Kidney glomerular epithelial cell (primary cell): ENCODE measurements around the gene C17orf107.
A peak's percentile ranks its signal among the peaks of the same experiment; 100 is the strongest.
"Not testable (repeated sequence)": the region's sequence is repeated elsewhere in the genome, so short reads cannot be mapped to it uniquely, and the experiment has no call there.

Source experiments
- DNase-seq: peaks from one replicate; lab custom pipeline; 2025; lab: John Stamatoyannopoulos, UW

C17orf107 gene

DNA sequence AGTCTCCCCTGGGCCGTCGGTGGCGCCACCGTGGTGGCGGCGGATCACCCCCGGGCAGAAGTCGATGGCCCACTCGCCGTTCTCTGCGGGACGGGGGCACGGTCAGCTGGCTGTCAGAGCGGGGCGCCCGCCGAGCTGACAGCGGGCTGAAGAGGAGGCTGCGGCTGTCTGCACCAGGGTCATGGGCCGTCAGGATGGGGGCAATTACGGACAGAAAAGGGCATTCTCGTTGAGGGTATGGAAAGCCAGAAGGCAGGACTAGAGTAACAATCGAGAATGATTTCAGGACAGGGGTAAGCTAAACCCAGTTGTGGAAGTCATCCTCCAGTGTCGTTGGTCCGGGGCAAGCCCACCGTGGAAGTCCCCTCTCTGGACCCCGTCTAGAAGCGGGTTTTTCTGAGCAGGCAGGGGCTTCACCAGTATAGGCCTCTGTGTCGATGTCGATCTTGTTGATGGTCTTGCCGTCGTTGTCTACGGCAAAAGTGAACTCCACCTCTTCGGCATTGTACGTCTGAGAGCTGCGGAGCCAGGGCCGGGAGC lies 1.8 kb downstream of the C17orf107 start:
- DNase-seq: no peak

DNA sequence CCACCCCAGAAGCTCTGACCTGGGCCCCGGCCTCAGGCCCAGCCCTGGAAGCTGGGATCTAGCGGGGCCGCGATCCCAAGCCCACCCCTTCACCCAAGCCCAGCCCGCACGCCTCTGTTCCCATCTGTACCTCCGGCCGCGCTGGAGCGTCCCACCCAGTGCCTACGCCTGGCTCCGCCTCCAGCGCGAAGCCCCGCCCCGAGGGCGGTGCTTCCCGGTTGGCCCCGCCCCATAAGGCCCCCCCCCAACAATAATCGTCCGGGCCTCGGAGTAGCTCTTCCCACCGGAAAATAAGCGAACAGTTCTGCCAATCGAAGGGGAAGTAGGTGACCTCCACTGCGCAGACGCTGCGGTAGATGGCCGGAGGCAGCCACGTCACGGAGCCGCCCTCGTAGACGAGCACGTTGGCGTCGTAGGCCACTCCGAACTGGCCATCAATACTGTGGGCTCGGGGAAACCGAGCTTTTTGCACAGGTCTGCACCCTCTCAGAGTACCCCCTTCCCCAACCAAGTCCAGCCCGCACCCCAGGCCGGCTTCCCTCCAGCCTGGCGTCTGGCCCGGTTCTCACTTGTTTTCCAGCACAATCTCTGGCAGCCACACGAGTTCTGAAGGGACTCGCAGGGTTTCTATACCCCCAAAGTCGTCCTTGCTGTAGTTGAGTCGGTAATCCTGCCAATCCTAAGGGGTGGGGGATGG lies 2.5 kb downstream of the C17orf107 start:
- no peak for DNase-seq

DNA sequence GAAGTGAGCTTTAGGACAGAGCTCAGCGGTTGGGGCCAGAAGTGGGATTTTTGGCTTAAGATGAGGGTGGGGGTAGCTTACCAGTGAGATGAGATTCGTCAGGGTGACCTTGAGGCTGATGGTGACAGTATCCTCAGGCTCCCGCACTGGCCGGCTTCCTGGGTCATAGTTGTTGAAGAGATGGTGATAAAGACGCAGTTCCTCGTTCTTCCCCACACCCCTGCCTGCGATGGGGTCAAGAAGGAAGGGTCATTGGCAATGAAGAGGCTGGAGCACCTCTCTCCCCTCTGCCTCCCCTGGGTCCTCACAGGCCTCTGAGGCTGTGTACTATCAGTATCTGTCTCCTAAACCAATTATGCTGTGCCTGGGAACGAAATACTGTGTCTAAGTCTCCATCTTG lies 3.2 kb downstream of the C17orf107 start:
- DNase-seq: no peak

DNA sequence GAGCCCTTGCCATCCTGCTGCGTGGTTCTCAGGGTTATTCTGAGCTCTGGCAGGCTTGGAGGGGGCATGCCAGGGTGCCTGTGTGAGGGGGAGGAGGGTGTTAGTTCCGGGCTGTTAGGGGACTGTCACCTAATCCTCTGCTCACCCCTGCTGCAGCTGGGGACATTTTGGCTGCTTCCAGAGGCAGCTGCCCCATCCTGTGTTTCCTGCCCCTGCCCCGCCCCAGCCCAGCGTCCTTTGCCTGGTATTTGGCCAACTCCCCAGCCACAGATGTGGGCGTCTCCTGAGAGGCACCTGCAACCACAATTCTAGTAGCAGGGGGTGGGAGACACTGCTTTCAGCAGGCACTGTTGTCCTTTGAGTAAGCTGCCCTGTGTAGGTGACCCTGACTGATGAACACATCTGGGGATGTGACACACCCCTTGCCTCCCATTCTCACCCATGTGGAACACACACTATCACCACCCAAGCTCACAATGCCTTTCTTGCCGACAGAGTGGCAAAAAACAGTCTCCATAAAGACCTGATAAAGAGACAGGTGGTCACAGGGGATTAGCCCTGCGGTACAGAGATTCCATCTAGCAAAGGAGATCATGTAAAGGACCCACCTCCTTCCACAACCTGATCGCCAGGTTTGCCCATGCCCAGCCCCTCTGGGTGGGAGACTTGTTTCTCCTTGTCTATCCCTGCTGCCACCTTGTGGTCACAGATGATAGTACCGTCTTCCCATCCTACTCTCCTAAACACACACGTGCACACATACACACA lies 3.9 kb downstream of the C17orf107 start, which contains the start of gene CHRNE:
Gene CHRNE (minus strand): TSS at position 48 of the 768 bp plus-strand sequence. CDS start 35 bp downstream, at position 13.
- DNase-seq: peak; percentile 77

DNA sequence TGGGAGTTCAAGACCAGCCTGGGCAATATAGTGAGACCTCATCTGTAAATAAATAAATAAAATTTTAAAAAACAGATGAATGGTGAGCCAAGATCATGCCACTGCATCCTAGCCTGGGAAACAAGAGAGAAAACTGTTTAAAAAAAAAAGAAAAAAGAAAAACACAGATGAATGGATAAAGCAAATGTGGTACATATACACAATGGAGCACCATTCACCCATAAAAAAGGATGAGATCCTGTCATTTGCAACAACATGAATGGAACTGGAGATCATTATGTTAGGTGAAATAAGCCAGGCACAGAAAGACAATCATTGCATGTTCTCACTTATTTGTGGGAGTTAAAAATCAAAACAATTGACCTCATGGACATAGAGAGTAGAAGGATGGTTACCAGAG lies 7.3 kb downstream of the C17orf107 start:
- not testable (repeated sequence) for DNase-seq

DNA sequence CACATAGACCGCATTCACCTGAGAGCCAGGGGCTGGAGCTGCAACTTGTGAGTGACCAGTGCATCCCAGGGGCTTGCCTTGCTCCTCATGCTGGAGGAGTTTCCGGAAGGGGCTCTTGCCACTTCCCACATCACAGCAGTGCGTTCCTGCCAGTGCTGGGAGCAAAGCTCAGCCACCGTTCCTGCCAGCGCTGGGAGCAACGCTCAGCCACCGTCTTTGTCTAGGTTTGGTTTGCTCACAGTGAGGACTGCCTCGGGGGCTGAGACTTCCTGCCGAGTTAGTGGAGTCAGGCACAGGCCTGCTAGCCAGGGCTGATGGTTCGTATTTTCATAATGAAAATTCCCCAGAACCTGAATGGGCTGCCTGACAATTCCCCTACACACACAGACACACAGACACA lies 9.0 kb downstream of the C17orf107 start:
- no peak for DNase-seq

DNA sequence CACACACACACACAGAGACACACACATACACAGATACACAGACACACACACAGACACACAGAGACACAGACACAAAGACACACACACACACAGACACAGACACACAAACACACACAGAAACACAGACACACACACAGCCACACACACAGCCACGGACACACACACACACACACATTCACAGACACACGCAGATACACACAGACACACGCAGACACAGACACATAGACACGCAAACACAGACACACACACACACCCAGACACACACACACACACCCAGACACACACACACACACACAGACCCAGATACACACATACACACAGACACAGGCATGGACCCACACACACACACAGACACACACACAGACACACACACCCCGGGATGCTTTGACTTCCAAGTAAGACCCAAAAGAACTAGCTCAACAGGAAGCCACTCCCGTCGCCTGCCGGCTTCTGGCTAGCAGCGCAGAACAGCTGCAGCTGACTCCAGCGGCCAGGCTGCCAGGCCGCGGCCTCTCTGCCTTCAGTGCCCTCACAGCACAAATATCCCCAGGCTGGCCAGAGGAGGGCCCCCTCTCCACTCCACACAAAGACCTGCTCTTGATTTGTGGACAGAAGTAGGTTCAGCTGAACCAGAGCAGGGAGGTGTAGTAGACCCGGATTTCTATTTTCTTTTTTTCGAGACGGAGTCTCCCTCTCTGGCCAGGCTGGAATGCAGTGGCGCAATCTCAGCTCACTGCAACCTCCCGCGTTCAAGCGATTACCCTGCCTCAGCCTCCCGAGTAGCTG lies 9.6 kb downstream of the C17orf107 start:
- peak; percentile 93 for DNase-seq

DNA sequence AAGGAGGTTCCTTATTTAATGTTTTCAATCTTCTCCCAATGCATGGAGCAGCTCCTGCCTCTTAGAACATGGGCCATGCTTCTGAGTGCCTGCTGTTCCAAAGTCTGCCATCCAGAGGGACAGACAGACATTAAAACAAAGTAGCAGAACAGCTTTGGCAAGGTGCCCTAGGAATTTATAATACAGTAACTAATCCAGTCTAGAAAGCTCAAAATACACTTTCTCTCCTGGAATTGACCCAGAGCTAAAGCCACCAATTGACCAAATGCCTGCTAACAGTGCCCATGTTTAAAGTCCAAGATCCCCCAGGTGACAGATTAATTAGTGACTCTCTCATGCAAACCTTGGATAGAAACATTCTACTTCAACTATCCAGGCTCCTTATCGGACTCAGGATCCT lies 14.7 kb downstream of the C17orf107 start:
- DNase-seq: peak; percentile 21

DNA sequence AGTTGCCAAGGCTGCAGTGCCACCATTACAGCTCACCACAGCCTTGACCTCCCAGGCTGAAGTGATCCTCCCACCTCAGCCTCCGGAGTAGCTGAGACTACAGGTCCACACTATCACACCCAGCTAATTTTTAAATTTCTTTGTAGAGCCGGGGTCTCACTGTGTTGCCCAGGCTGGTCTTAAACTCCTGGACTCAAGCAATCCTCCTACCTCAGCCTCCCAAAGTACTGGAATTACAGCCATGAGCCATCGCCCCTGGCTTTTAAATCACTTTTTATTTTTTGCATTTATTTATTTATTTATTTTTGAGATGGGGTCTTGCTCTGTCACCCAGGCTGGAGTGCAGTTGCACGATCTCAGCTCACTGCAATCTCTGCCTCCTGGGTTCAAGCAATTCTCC lies 15.2 kb downstream of the C17orf107 start:
- DNase-seq: not testable (repeated sequence)

DNA sequence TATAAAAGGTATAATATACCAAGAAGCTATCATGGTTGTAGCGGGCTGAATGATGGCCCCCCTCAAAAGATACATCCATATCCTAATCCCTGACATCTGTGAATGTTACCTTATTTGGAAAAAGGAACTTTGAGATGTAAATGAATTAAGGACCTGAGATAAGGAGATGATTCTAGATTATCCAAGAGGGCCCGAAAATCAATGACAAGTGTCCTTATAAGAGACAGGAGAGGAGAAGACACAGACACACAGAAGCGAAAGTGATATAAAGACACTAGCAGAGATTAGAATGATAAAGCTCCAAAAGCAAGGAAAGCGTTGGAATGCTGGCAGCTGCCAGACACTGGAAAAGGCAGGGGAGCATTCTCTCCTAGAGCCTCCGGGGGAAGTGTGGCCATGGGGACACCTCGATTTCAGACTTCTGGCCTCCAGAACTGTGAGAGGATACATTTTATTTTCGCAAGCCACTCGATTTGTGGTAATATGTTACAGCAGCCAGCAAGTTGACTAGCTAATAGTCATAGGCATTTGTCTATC lies 20.2 kb downstream of the C17orf107 start:
- DNase-seq: no peak

DNA sequence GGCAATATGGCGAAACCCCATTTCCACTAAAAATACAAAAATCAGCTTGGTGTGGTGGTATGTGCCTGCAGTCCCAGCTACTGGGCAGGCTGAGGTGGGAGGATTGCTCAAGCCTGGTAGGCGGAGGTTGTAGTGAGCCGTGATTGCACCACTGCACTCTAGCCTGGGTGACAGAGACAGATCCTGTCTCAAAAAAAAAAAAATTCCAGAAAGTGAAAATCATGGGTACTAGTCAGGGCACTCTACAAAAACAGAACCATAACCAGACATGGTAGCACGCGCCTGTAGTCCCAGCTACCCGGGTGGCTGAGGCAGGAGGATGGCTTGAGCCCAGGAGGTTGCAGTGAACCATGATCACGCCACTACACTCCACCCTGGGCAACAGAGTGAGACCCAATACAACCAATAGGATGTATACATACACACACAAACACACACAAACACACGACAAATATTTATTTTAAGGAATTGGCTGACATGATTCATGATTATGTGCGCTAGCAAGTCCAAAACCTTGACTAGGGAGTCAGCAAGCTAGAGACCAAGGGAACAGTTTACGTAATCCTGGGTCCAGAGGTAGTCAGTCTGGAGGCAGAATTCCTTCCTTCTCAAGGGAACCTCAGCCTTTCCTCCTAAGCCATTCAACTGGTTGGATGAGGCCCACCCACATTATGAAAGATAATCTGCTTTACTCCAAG lies 21.2 kb downstream of the C17orf107 start:
- no peak for DNase-seq

DNA sequence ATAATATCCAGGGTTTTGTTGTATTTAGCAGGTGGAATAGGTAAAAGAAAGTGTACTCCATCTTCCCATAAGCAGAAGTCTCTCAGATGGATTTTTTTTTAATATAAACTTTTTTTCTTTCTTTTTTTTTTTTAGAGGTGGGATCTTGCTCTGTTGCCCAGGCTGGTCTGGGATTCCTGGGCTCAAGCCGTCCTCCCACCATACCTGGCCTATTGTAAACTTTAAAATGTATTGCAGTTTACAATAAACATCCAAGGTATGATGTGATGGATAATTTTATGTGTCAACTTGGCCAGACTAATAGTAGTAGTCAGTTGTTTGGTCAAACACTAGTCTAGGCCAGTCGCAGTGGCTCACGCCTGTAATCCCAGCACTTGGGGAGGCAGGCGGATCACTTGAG lies 22.0 kb downstream of the C17orf107 start:
- DNase-seq: no peak

DNA sequence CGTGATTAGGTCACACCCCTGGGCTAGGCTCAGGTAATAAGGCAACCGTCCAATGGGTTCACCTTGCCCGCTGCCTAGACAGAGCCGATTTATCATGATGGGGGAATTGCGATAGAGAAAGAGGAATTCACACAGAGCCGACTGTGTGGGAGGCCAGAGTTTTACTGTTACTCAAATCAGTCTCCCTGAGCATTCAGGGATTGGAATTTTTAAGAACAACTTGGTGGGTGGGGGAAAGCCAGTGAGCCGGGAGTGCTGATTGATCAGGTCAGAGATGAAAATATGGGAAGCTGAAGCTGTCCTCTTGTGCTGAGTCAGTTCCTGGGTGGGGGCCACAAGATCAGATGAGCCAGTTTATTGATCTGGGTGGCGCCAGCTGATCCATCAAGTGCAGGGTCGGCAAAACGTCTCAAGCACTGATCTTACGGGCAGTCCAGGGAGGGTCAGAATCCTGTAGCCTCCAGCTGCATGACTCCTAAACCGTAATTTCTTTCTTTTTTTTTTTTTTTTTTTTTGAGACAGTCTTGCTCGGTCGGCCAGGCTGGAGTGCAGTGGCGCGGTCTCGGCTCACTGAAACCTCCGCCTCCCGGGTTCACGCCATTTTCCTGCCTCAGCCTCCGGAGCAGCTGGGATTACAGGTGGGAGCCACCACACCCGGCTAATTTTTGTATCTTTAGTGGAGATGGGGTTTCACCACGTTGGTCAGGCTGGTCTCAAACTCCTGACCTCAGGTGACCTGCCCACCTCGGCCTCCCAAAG lies 27.4 kb downstream of the C17orf107 start:
- DNase-seq: not testable (repeated sequence)

DNA sequence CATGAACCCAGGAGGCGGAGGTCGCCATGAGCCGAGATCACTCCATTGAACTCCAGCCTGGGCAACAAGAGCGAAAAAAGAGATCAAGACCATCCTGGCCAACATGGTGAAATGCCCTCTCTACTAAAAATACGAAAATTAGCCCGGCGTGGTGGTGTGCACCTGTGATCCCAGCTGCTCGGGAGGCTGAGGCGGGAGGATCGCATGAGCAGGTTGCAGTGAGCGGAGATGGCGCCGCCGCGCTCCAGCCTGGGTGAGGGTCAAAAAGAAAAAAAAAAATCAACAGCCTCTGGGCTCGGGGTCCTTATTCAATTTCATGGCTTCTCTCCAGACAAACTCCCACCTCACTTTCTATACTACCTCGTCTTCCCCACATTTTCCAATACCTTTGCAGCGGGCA lies 29.5 kb downstream of the C17orf107 start:
- no peak for DNase-seq

DNA sequence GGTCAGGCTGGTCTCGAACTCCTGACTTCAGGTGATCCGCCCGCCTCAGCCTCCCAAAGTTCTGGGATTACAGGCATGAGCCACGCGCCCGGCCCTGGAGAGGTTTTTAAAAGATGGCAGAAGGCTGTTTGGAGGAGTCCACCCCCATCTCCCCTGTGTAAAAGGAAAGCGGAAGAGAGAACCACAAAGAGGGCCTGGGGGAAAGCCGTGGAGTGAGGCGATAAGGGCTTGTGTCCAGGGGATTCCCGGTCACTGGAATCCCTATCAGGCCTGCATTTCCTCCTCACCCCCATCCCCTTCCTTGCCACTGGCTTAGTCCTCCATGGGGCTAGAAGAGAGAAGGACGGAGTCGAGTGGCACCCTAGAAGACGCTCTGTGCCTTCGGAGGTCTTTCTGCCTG lies 32.6 kb downstream of the C17orf107 start, which contains the start of gene GP1BA:
Gene GP1BA (plus strand): TSS at position 315 of the 400 bp plus-strand sequence. CDS start 328 bp downstream, outside the sequence.
- no peak for DNase-seq

DNA sequence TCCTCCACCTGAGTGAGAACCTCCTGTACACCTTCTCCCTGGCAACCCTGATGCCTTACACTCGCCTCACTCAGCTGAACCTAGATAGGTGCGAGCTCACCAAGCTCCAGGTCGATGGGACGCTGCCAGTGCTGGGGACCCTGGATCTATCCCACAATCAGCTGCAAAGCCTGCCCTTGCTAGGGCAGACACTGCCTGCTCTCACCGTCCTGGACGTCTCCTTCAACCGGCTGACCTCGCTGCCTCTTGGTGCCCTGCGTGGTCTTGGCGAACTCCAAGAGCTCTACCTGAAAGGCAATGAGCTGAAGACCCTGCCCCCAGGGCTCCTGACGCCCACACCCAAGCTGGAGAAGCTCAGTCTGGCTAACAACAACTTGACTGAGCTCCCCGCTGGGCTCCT lies 33.4 kb downstream of the C17orf107 start:
- DNase-seq: no peak

DNA sequence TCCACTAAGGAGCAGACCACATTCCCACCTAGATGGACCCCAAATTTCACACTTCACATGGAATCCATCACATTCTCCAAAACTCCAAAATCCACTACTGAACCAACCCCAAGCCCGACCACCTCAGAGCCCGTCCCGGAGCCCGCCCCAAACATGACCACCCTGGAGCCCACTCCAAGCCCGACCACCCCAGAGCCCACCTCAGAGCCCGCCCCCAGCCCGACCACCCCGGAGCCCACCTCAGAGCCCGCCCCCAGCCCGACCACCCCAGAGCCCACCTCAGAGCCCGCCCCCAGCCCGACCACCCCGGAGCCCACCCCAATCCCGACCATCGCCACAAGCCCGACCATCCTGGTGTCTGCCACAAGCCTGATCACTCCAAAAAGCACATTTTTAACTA lies 34.3 kb downstream of the C17orf107 start:
- no peak for DNase-seq

DNA sequence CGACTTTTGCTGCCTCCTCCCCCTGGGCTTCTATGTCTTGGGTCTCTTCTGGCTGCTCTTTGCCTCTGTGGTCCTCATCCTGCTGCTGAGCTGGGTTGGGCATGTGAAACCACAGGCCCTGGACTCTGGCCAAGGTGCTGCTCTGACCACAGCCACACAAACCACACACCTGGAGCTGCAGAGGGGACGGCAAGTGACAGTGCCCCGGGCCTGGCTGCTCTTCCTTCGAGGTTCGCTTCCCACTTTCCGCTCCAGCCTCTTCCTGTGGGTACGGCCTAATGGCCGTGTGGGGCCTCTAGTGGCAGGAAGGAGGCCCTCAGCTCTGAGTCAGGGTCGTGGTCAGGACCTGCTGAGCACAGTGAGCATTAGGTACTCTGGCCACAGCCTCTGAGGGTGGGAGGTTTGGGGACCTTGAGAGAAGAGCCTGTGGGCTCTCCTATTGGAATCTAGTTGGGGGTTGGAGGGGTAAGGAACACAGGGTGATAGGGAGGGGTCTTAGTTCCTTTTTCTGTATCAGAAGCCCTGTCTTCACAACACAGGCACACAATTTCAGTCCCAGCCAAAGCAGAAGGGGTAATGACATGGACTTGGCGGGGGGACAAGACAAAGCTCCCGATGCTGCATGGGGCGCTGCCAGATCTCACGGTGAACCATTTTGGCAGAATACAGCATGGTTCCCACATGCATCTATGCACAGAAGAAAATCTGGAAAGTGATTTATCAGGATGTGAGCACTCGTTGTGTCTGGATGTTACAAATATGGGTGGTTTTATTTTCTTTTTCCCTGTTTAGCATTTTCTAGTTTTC lies 35.0 kb downstream of the C17orf107 start:
- DNase-seq: no peak

DNA sequence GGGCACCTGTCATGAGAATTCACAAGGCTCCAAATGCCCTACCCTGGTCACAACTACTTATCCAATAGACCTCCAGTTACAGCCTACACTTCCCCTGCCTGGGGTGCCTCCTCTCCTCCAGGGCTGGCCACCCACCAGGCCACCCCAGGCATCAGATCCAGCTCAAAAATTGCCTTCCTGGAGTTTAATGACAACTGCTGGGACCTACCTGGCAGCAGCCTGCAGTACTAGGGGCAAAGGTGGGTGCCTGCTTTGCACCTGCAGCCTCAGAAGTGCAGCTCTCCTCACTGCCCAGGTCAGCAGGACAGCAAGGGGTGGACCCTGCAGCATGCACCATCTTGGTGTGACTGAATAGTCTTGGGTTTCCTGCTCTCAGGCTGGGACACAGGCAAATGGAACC lies 36.3 kb downstream of the C17orf107 start:
- no peak for DNase-seq

DNA sequence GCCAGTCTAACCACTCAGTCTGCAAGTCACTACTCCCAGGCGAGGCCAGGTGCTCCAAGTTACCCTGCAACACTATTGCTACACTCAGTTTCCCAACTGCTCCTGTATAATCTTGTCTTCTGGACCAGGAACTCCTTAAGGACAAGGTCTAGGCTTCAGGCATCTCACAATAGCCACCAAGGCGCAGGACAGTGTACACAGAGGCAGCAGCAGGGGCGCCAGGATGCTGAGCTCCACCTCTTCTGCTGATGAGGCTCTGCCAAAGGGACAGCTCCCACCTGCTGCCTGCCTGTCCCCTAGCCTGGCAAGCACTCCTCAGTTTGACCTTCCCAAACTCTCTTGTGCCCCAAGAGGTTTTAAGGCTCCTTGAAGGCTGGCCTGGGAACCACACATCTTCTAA lies 37.1 kb downstream of the C17orf107 start:
- no peak for DNase-seq
